Measurements from ENCODE around the gene PPP1R37. TPM values are rescaled to one million over a fixed set of nuclear protein-coding genes. Genes with fewer than 3 reads are reported as not detected.

The PPP1R37 gene
- total RNA-seq, 4 donors from 2014 or later: 6.7 to 43.8 (median 24.4) TPM

Small RNA genes within 50 kb of the gene (small RNA-seq; reads per million reads assigned to genes)
- not detected for gene RNU6-611P

Other genes starting within 250 kb of the PPP1R37 start
- gene NECTIN2, start 246.9 kb upstream of the PPP1R37 start, total RNA-seq: 100 to 1,000 TPM in 2 of 4 donors, 10 to 100 TPM in 2; 14.1 to 106 (median 86.1) TPM
- 10 to 100 TPM; 10.5 to 38.2 (median 24.1) TPM for gene TOMM40, start 201.9 kb upstream of the PPP1R37 start, total RNA-seq
- 10 to 100 TPM in 3 of 4 donors, 1 to 10 TPM in 1; 9.1 to 92.5 (median 33.6) TPM for gene APOE, start 187.4 kb upstream of the PPP1R37 start, total RNA-seq
- 1 to 10 TPM in 3 of 4 donors, not detected in 1; 3.0 to 7.4 (median 3.5) TPM for gene APOC1, start 178.6 kb upstream of the PPP1R37 start, total RNA-seq
- not detected for gene APOC4, start 150.9 kb upstream of the PPP1R37 start, total RNA-seq
- gene APOC2, start 147.1 kb upstream of the PPP1R37 start, total RNA-seq: not detected
- 10 to 100 TPM; 30.6 to 99.5 (median 64.2) TPM for gene CLPTM1, start 137.8 kb upstream of the PPP1R37 start, total RNA-seq
- gene RELB, start 91.7 kb upstream of the PPP1R37 start, total RNA-seq: 10 to 100 TPM in 2 of 4 donors, 1 to 10 TPM in 2; 1.0 to 52.4 (median 13.9) TPM
- gene CLASRP, start 54.1 kb upstream of the PPP1R37 start, total RNA-seq: 100 to 1,000 TPM in 1 of 4 donors, 10 to 100 TPM in 3; 36.6 to 107 (median 73.9) TPM
- gene ZNF296, start 16.7 kb upstream of the PPP1R37 start, total RNA-seq: under 1 TPM in 1 of 4 donors, not detected in 3; 0.27 TPM
- 10 to 100 TPM in 3 of 4 donors, 1 to 10 TPM in 1; 3.5 to 18.4 (median 13.7) TPM for gene GEMIN7, start 13.9 kb upstream of the PPP1R37 start, total RNA-seq
- gene NKPD1, start 67.8 kb downstream of the PPP1R37 start, total RNA-seq: under 1 TPM in 1 of 4 donors, not detected in 3; 0.21 TPM
- gene TRAPPC6A, start 85.1 kb downstream of the PPP1R37 start, total RNA-seq: 10 to 100 TPM in 3 of 4 donors, 1 to 10 TPM in 1; 4.1 to 25.9 (median 16.5) TPM
- gene BLOC1S3, start 85.6 kb downstream of the PPP1R37 start, total RNA-seq: 10 to 100 TPM in 2 of 4 donors, 1 to 10 TPM in 1, not detected in 1; 4.6 to 16.2 (median 10.2) TPM
- gene EXOC3L2, start 152.2 kb downstream of the PPP1R37 start, total RNA-seq: 1 to 10 TPM; 2.4 to 7.2 (median 6.4) TPM
- gene MARK4, start 158.1 kb downstream of the PPP1R37 start, total RNA-seq: 10 to 100 TPM; 13.5 to 51.5 (median 15.5) TPM
- gene CKM, start 229.7 kb downstream of the PPP1R37 start, total RNA-seq: 1 to 10 TPM in 2 of 4 donors, not detected in 2; 1.1 to 2.5 TPM
- gene KLC3, start 247.6 kb downstream of the PPP1R37 start, total RNA-seq: under 1 TPM in 1 of 4 donors, not detected in 3; 0.55 TPM

Data from uterus (tissue), 4 donors.